GM12878 (cell line): Measurements from ENCODE around the gene CASS4. TPM values are rescaled to one million over a fixed set of nuclear protein-coding genes. Genes with fewer than 3 reads are reported as not detected.
A peak's percentile ranks its signal among the peaks of the same experiment; 100 is the strongest.

ENCODE experiments used
- BACH1 ChIP-seq: fragments of 450-650 bp; IDR thresholded peaks from 2 replicates; pipeline ENCODE4 v1.6.1; 2017; ENCODE audit warnings: mild to moderate bottlenecking, borderline replicate concordance
- BHLHE40 ChIP-seq, 2 experiments: fragments of 450-650 bp in 1 of 2; IDR thresholded peaks; 2 replicates each; pipeline ENCODE4 v1.6.1; 2011 to 2017; ENCODE audit warnings: low read depth in 2 of 2, borderline replicate concordance in 1 of 2, improper control_type of control experiment in 1 of 2, low read length in 1 of 2, mild to moderate bottlenecking in 1 of 2
- BRCA1 ChIP-seq: IDR thresholded peaks from 2 replicates; pipeline ENCODE4 v1.6.1; 2011; ENCODE audit warnings: low read depth, low read length, improper control_type of control experiment
- CBFB ChIP-seq: IDR thresholded peaks from 2 replicates; pipeline ENCODE4 v1.6.1; 2016; ENCODE audit warnings: antibody characterized with exemption, low read depth
- CEBPB ChIP-seq, 2 experiments: fragments of 150-350 bp in 1 of 2; IDR thresholded peaks; 2 replicates each; pipeline ENCODE4 v1.6.1; 2012 to 2014; ENCODE audit warnings: low read depth in 2 of 2, low read length in 2 of 2, borderline replicate concordance in 1 of 2, inconsistent platforms in 1 of 2
- CEBPZ ChIP-seq: fragments of 150-350 bp; IDR thresholded peaks from 2 replicates; pipeline ENCODE4 v1.6.1; 2016; ENCODE audit warnings: low read depth, low read length
- HDGF ChIP-seq: fragments of 450-650 bp; IDR thresholded peaks from 2 replicates; pipeline ENCODE4 v1.6.1; 2016; ENCODE audit warnings: antibody characterized with exemption
- MEF2B ChIP-seq: fragments of 450-650 bp; IDR thresholded peaks from 2 replicates; pipeline ENCODE4 v1.6.1; 2018; ENCODE audit warnings: mild to moderate bottlenecking, moderate library complexity; ENCODE audit not compliant: partially characterized antibody, poor library complexity, severe bottlenecking
- NR2C1 ChIP-seq: fragments of 450-650 bp; IDR thresholded peaks from 2 replicates; pipeline ENCODE4 v1.6.1; 2017; ENCODE audit warnings: antibody characterized with exemption, mild to moderate bottlenecking, moderate library complexity
- NR2C2 ChIP-seq: IDR thresholded peaks from 2 replicates; pipeline ENCODE4 v1.6.1; 2011; ENCODE audit warnings: borderline replicate concordance, low read depth; ENCODE audit not compliant: control insufficient read depth, insufficient read length
- NR2F1 ChIP-seq: fragments of 450-650 bp; conservative IDR thresholded peaks from 2 replicates; pipeline ENCODE4 v1.6.1; 2017; ENCODE audit warnings: mild to moderate bottlenecking
- POLR2AphosphoS2 ChIP-seq: IDR thresholded peaks from 2 replicates; pipeline ENCODE4 v1.6.1; 2011; ENCODE audit warnings: low read depth, mild to moderate bottlenecking, low read length, improper control_type of control experiment, moderate library complexity
- RB1 ChIP-seq: fragments of 450-650 bp; formaldehyde crosslinking; IDR thresholded peaks from 2 replicates; pipeline ENCODE4 v1.6.1; 2017; ENCODE audit warnings: mild to moderate bottlenecking, borderline replicate concordance
- SIX5 ChIP-seq: IDR thresholded peaks from 2 replicates; pipeline ENCODE4 v1.6.1; 2011; ENCODE audit warnings: mild to moderate bottlenecking, low read depth, low read length, moderate library complexity; ENCODE audit not compliant: severe bottlenecking
- STAT3 ChIP-seq: IDR thresholded peaks from 2 replicates; pipeline ENCODE4 v1.6.1; 2011; ENCODE audit warnings: low read depth, low read length, improper control_type of control experiment
- TARDBP ChIP-seq: IDR thresholded peaks from 2 replicates; pipeline ENCODE4 v1.6.1; 2016; ENCODE audit warnings: borderline replicate concordance
- TBL1XR1 ChIP-seq: IDR thresholded peaks from 2 replicates; pipeline ENCODE4 v1.6.1; 2012; ENCODE audit warnings: low read depth, low read length, improper control_type of control experiment
- TCF3 ChIP-seq: IDR thresholded peaks from 2 replicates; pipeline ENCODE4 v1.6.1; 2012; ENCODE audit warnings: low read depth, mild to moderate bottlenecking, low read length, borderline replicate concordance; ENCODE audit not compliant: insufficient read depth
- YY1 ChIP-seq: IDR thresholded peaks from 2 replicates; pipeline ENCODE4 v1.6.1; 2011; ENCODE audit warnings: low read depth, mild to moderate bottlenecking, low read length
- ZBED1 ChIP-seq: IDR thresholded peaks from 2 replicates; pipeline ENCODE4 v1.6.1; 2016; ENCODE audit warnings: borderline replicate concordance
- ZBTB11 ChIP-seq: fragments of 450-650 bp; formaldehyde crosslinking; IDR thresholded peaks from 2 replicates; pipeline ENCODE4 v1.5.0; 2022; ENCODE audit warnings: mild to moderate bottlenecking, missing genetic modification characterization
- ZNF24 ChIP-seq: fragments of 450-650 bp; IDR thresholded peaks from 2 replicates; pipeline ENCODE4 v1.6.1; 2017; ENCODE audit warnings: antibody characterized with exemption, mild to moderate bottlenecking
- ZNF274 ChIP-seq: IDR thresholded peaks from one replicate; pipeline ENCODE4 v1.8.0; 2011; ENCODE audit not compliant: insufficient read length, insufficient read depth
- polyA plus RNA-seq, 11 experiments: library from polyadenylated mRNA; depleted of rRNA in 4 of 11; unstranded in 6 of 11; stranded (reverse) in 5 of 11; fragments of >200 nt; fragmentation: Nextera tagmentation in 4 of 11; fragmentation: Illumina TruSeq in 1 of 11; extraction: Ambion mirVana in 4 of 11; extraction: Trizol in 1 of 11; gene quantifications; 1 replicate in 1 of 11; 2 replicates in 10 of 11; pipeline versions ENCODE4 v1.2.1 to v1.2.3, GENCODE V29; 2011 to 2016; ENCODE audit warnings: inconsistent platforms in 2 of 11, missing spikeins in 2 of 11, low read depth in 1 of 11
- total RNA-seq, 4 experiments: library from RNA; depleted of rRNA in 3 of 4; stranded (reverse); fragments of >200 nt in 3 of 4; fragmentation: Illumina TruSeq in 1 of 4; extraction: Trizol in 1 of 4; gene quantifications; 2 replicates each; pipeline versions ENCODE4 v1.2.1 to v1.2.3, GENCODE V29; 2013 to 2021
- TF ChIP-seq, protein P1 (sequence below): IDR thresholded peaks from 2 replicates; pipeline ENCODE4 v1.6.1; 2012; ENCODE audit warnings: low read depth, low read length, improper control_type of control experiment

CASS4 gene
- total and polyA plus RNA-seq, 10 of the 15 experiments (the other 5 are each of a cell fraction or from before 2014, with no cell fraction given) = 0.04 to 0.24 (median 0.11) TPM; not detected in 1

GRCh38 chr20:56468316-56469076 is 56.4 kb downstream of the CASS4 start, which contains the start of gene RTF2 (continued):
- no peak for TF ChIP-seq ZBTB11 (CRISPR knock-in tag)
- TF ChIP-seq STAT3 = no peak
- TF ChIP-seq HDGF = 0 out of 2 replicates have a peak, but pooled peaks have one; percentile 61
- peak; percentile 37; the same call in 1 of the 2 replicates for TF ChIP-seq RB1
- no peak for TF ChIP-seq CEBPB (IDR thresholded peaks at IDR 0.05; ENCODE audit: borderline replicate concordance in 1 of 2, low read depth in 2 of 2, low read length in 2 of 2)
- TF ChIP-seq BACH1 = 0 out of 2 replicates have a peak, but pooled peaks have one; percentile 25
- TF ChIP-seq MEF2B = peak; percentile 95
- TF ChIP-seq TARDBP = no peak
- peak; percentile 82 to 94 for TF ChIP-seq BHLHE40 (IDR thresholded peaks at IDR 0.05; ENCODE audit: borderline replicate concordance in 1 of 2, low read depth in 2 of 2, low read length in 1 of 2)
- TF ChIP-seq NR2C1 = peak; percentile 57
- TF ChIP-seq TBL1XR1 = peak; percentile 68; the same call in 1 of the 2 replicates
- peak; percentile 63 for TF ChIP-seq SIX5
- peak; percentile 25; the same call in 1 of the 2 replicates for TF ChIP-seq ZBED1
- TF ChIP-seq ZNF24 = no peak
- TF ChIP-seq NR2C2 = no peak
- peak; percentile 92 for TF ChIP-seq NR2F1
- TF ChIP-seq YY1 = peak; percentile 59
- TF ChIP-seq CEBPZ = no peak; the same call in 1 of the 2 replicates
- TF ChIP-seq ZNF274 = no peak
- TF ChIP-seq BRCA1 = 0 out of 2 replicates have a peak, but pooled peaks have one; percentile 34
- peak; percentile 91 for TF ChIP-seq POLR2AphosphoS2
- TF ChIP-seq, protein P1, sequence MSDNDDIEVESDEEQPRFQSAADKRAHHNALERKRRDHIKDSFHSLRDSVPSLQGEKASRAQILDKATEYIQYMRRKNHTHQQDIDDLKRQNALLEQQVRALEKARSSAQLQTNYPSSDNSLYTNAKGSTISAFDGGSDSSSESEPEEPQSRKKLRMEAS = peak; percentile 42; the same call in 1 of the 2 replicates
- peak; percentile 50; the same call in 1 of the 2 replicates for TF ChIP-seq CBFB
- TF ChIP-seq TCF3 = 0 out of 2 replicates have a peak, but pooled peaks have one; percentile 32
